ENCODE results near the gene WHRN.

The WHRN gene

GRCh38 chr9:114418053-114418452, 87.2 kb downstream of the WHRN start:
- no peak for DNase-seq (ENCODE audit: low spot score)
- TF ChIP-seq, protein P1, sequence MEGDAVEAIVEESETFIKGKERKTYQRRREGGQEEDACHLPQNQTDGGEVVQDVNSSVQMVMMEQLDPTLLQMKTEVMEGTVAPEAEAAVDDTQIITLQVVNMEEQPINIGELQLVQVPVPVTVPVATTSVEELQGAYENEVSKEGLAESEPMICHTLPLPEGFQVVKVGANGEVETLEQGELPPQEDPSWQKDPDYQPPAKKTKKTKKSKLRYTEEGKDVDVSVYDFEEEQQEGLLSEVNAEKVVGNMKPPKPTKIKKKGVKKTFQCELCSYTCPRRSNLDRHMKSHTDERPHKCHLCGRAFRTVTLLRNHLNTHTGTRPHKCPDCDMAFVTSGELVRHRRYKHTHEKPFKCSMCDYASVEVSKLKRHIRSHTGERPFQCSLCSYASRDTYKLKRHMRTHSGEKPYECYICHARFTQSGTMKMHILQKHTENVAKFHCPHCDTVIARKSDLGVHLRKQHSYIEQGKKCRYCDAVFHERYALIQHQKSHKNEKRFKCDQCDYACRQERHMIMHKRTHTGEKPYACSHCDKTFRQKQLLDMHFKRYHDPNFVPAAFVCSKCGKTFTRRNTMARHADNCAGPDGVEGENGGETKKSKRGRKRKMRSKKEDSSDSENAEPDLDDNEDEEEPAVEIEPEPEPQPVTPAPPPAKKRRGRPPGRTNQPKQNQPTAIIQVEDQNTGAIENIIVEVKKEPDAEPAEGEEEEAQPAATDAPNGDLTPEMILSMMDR (IDR thresholded peaks at IDR 0.05; ENCODE audit: extremely low read depth, missing control alignments), result no peak

GRCh38 chr9:114417511-114417910, 87.8 kb downstream of the WHRN start:
- TF ChIP-seq, protein P1 (IDR thresholded peaks at IDR 0.05; ENCODE audit: extremely low read depth, missing control alignments), result no peak
- DNase-seq (ENCODE audit: low spot score), result no peak

GRCh38 chr9:114416906-114417305, 88.4 kb downstream of the WHRN start:
- no peak for DNase-seq (ENCODE audit: low spot score)
- TF ChIP-seq, protein P1 (IDR thresholded peaks at IDR 0.05; ENCODE audit: extremely low read depth, missing control alignments), result no peak

DNA sequence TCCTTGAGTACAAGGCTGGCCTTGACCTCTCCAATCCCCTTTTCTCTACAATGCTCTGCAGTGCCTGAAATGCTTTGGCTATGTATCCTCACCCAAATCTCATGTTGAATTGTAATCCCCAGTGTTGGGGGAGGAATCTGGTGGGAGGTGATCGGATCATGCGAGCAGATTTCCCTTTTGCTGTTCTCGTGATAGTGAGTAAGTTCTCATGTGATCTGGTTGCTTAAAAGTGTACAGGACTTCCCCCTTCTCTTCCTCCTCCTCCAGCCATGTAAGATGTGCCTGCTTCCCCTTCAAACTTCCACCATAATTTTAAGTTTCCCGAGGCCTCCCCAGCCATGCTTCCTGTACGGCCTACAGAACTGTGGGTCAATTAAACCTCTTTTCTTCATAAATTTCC, 89.0 kb downstream of the WHRN start:
- DNase-seq (ENCODE audit: low spot score), result no peak
- TF ChIP-seq, protein P1 (IDR thresholded peaks at IDR 0.05; ENCODE audit: extremely low read depth, missing control alignments), result no peak

DNA sequence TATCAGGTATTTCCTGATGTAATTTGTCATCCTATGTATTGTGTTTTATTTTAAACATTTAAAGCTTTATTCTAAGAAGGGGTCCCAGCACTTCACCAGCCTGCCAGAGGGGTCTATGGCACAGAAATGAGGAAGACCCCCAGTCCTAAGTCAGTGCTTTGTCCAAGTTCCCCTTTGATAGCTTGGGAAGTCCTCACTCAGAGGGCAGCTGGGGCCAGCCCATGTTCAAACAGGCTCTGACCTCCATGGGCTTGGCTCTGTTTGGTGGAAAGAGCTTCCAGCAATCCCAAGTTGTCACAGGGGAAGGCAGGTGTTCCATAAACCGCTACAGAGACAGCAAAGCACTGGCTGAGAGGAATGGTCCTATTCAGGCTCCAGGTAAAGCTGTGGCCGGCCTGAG, 90.9 kb downstream of the WHRN start:
- DNase-seq (ENCODE audit: low spot score), result no peak
- TF ChIP-seq, protein P1 (IDR thresholded peaks at IDR 0.05; ENCODE audit: extremely low read depth, missing control alignments), result no peak

DNA sequence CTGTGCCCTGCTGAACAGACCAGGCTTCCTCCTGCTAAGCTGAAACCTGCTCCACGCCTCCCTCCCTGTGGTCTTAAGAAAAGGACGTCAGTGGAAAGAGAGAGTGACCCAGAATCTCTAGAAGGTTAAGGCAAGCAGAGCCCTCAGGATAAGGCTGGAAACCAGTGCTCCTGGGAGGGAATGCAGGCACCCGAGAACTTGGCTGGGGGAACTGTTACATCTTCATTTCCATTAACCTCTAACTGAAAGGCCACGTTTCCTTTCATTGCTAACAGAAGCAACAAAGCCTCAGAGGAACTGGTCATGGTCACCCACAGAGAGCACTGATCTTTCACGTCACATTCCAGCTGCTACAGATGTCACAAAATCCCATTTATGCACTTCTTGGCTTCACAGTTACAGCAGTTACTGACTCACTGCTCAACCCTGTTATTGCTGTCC, 91.4 kb downstream of the WHRN start:
- DNase-seq (ENCODE audit: low spot score), result peak; percentile 45
- TF ChIP-seq, protein P1 (IDR thresholded peaks at IDR 0.05; ENCODE audit: extremely low read depth, missing control alignments), result no peak

DNA sequence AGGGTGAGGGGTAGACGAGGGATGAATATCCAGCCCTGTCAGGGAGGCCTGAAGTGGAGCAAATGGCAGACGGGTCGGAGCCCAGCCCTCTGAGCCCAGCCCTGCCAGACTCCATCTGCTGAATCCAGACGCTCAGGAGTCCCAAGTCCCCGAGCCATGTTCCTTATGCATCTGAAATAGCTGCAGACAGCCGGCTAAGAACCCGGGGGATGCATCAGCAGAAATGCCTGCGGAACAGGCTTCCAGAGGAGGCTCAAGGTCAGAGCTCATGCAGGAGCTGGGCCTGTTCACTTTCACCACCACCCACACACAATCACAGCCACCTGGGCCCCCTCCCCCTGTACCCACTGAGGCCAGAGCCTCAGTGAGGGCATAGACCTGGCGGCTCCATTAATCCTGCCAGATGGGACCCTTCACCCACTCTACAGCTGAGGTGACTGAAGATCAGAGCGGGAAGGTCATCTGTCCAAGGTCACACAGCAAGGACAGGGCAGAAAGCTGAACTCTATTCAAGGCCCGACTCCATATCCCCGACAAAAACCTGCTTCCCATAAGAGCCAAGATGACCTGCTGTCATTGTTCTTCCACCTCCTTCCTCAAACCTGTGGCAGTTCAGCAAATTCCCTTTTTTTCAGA, 93.1 kb downstream of the WHRN start:
- TF ChIP-seq, protein P1 (IDR thresholded peaks at IDR 0.05; ENCODE audit: extremely low read depth, missing control alignments), result no peak

More for the DNA sequence above, 93.1 kb downstream of the WHRN start:
- no peak for DNase-seq (ENCODE audit: low spot score)
